ENCODE measurements around the gene VSTM2L. TPM values are rescaled to one million over a fixed set of nuclear protein-coding genes. Genes with fewer than 3 reads are reported as not detected.

VSTM2L gene
- total and polyA plus RNA-seq, 2 experiments from 2014 or later = 4.1 to 9.2 TPM

GRCh38 chr20:37901240-37901639 is 1.7 kb upstream of the VSTM2L start:
- H3K27ac ChIP-seq = no peak overlapping the region
- TF ChIP-seq EZH2 (IDR thresholded peaks at IDR 0.05; ENCODE audit: insufficient read depth, poor library complexity, severe bottlenecking) (no peak), EZH2phosphoT487 (IDR thresholded peaks at IDR 0.05; ENCODE audit: insufficient read depth, low read depth) (no peak)
- no peaks in the 10 kb centered on the region for H3K9me2 ChIP-seq (ENCODE audit: insufficient read depth)
- peaks cover 13% of the 10 kb centered on the region for H3K27me3 ChIP-seq (replicated peaks; ENCODE audit: insufficient read depth)
- in situ Hi-C loops (cut with MboI) = no loop called here
- DNase-seq = peak; percentile 48
- H3K4me1 ChIP-seq (ENCODE audit: insufficient read depth) = no peaks in the 10 kb centered on the region; the same call in 1 of the 2 replicates
- H3K9me3 ChIP-seq (ENCODE audit: low read depth) = no peaks in the 10 kb centered on the region
- H3K79me2 ChIP-seq (ENCODE audit: insufficient read depth) = no peaks in the 10 kb centered on the region
- H3F3A ChIP-seq (ENCODE audit: insufficient read depth) = no peaks in the 10 kb centered on the region
- no peaks in the 10 kb centered on the region for H4K20me1 ChIP-seq (ENCODE audit: insufficient read depth)
- H3K36me3 ChIP-seq (ENCODE audit: low read depth) = no peaks in the 10 kb centered on the region
- H3K9ac ChIP-seq = no peak overlapping the region
- H3K4me2 ChIP-seq (ENCODE audit: unreplicated experiment) = no peak overlapping the region
- H2AFZ ChIP-seq = no peak overlapping the region
- H3K4me3 ChIP-seq = no peak overlapping the region
- 17 to 18% methylated on average over 18 of the region's 18 CpGs for WGBS, 2 experiments (ENCODE audit: low coverage in 1 of 2, low lambda C conversion rate in 2 of 2, missing lambda C conversion rate in 2 of 2)

- peak; percentile 81 for DNase-seq
- no peaks in the 10 kb centered on the region for H3K9me3 ChIP-seq (ENCODE audit: low read depth)
- H3K36me3 ChIP-seq (ENCODE audit: low read depth) = no peaks in the 10 kb centered on the region
- 0 out of 2 replicates have a peak, but pooled peaks cover 4% of the 10 kb centered on the region for H3F3A ChIP-seq (ENCODE audit: insufficient read depth)
- peak overlapping the region; percentile 60 for H3K4me2 ChIP-seq (ENCODE audit: unreplicated experiment)
- H3K9me2 ChIP-seq (ENCODE audit: insufficient read depth) = no peaks in the 10 kb centered on the region
- no peak overlapping the region; the same call in 1 of the 2 replicates for H2AFZ ChIP-seq
- peaks cover 13% of the 10 kb centered on the region for H3K27me3 ChIP-seq (replicated peaks; ENCODE audit: insufficient read depth)
- no peak overlapping the region for H3K27ac ChIP-seq
- H4K20me1 ChIP-seq (ENCODE audit: insufficient read depth) = no peaks in the 10 kb centered on the region
- 5 to 7% methylated on average over 34 to 38 of the region's 38 CpGs for WGBS, 2 experiments (ENCODE audit: low coverage in 1 of 2, low lambda C conversion rate in 2 of 2, missing lambda C conversion rate in 2 of 2)
- H3K4me3 ChIP-seq = peak overlapping the region; percentile 75
- H3K4me1 ChIP-seq (ENCODE audit: insufficient read depth) = peaks cover 1% of the 10 kb centered on the region
- in situ Hi-C loops (cut with MboI) = no loop called here
- H3K9ac ChIP-seq = no peak overlapping the region
- no peak for TF ChIP-seq EZH2 (IDR thresholded peaks at IDR 0.05; ENCODE audit: insufficient read depth, poor library complexity, severe bottlenecking)
- TF ChIP-seq EZH2phosphoT487 (IDR thresholded peaks at IDR 0.05; ENCODE audit: insufficient read depth, low read depth) = no peak
- no peaks in the 10 kb centered on the region for H3K79me2 ChIP-seq (ENCODE audit: insufficient read depth)
These were observed 1.0 kb upstream of the VSTM2L start for GRCh38 chr20:37901654-37902503.

- in situ Hi-C loops (cut with MboI) = no loop called here
- peak; percentile 25 for DNase-seq
These were observed 535 bp downstream of the VSTM2L start for GRCh38 chr20:37903317-37904007.

GRCh38 chr20:37904008-37904642 is 1.2 kb downstream of the VSTM2L start:
- Histone ChIP-seq H3K27me3 (replicated peaks; ENCODE audit: insufficient read depth) (peaks cover 13% of the 10 kb centered on the region), H3K36me3 (ENCODE audit: low read depth) (no peaks in the 10 kb centered on the region), H3K27ac (no peak overlapping the region), H3K9me3 (ENCODE audit: low read depth) (no peaks in the 10 kb centered on the region), H2AFZ (no peak overlapping the region), H3K4me1 (ENCODE audit: insufficient read depth) (peaks cover 17% of the 10 kb centered on the region), H3K9me2 (ENCODE audit: insufficient read depth) (no peaks in the 10 kb centered on the region), H3F3A (ENCODE audit: insufficient read depth) (peaks cover 16% of the 10 kb centered on the region; the same call in 1 of the 2 replicates), H3K79me2 (ENCODE audit: insufficient read depth) (no peaks in the 10 kb centered on the region), H3K4me3 (no peak overlapping the region), H4K20me1 (ENCODE audit: insufficient read depth) (no peaks in the 10 kb centered on the region), H3K9ac (no peak overlapping the region), H3K4me2 (ENCODE audit: unreplicated experiment) (no peak overlapping the region)
- WGBS, 2 experiments (ENCODE audit: low coverage in 1 of 2, low lambda C conversion rate in 2 of 2, missing lambda C conversion rate in 2 of 2) = 58 to 59% methylated on average over 11 to 12 of the region's 12 CpGs
- no peak for TF ChIP-seq EZH2 (IDR thresholded peaks at IDR 0.05; ENCODE audit: insufficient read depth, poor library complexity, severe bottlenecking)
- TF ChIP-seq EZH2phosphoT487 (IDR thresholded peaks at IDR 0.05; ENCODE audit: insufficient read depth, low read depth) = no peak
- no peak for DNase-seq
- in situ Hi-C loops (cut with MboI) = no loop called here

More at GRCh38 chr20:37903317-37904007, 535 bp downstream of the VSTM2L start:
- Histone ChIP-seq H3K9ac (peak overlapping the region; percentile 69), H3K79me2 (ENCODE audit: insufficient read depth) (no peaks in the 10 kb centered on the region), H3F3A (ENCODE audit: insufficient read depth) (peaks cover 16% of the 10 kb centered on the region; the same call in 1 of the 2 replicates), H3K4me2 (ENCODE audit: unreplicated experiment) (peak overlapping the region; percentile 60), H3K4me1 (ENCODE audit: insufficient read depth) (peaks cover 16% of the 10 kb centered on the region), H3K4me3 (peak overlapping the region; percentile 75), H3K9me2 (ENCODE audit: insufficient read depth) (no peaks in the 10 kb centered on the region), H3K9me3 (ENCODE audit: low read depth) (no peaks in the 10 kb centered on the region), H4K20me1 (ENCODE audit: insufficient read depth) (no peaks in the 10 kb centered on the region), H3K36me3 (ENCODE audit: low read depth) (no peaks in the 10 kb centered on the region), H3K27me3 (replicated peaks; ENCODE audit: insufficient read depth) (peaks cover 13% of the 10 kb centered on the region), H3K27ac (no peak overlapping the region), H2AFZ (peak overlapping the region; percentile 75)
- WGBS, 2 experiments (ENCODE audit: low coverage in 1 of 2, low lambda C conversion rate in 2 of 2, missing lambda C conversion rate in 2 of 2) = 31 to 66% methylated on average over 25 to 58 of the region's 67 CpGs
- TF ChIP-seq EZH2phosphoT487 (IDR thresholded peaks at IDR 0.05; ENCODE audit: insufficient read depth, low read depth) (no peak), EZH2 (IDR thresholded peaks at IDR 0.05; ENCODE audit: insufficient read depth, poor library complexity, severe bottlenecking) (no peak)

Data from GM23248 (cell line).